Measurements from ENCODE around the gene ZEB2.

GRCh38 chr2:144429396-144430112, 90.4 kb downstream of the ZEB2 start:
- TF ChIP-seq CTCF (IDR thresholded peaks at IDR 0.05; ENCODE audit: insufficient read depth, low read length) (no peak), GABPA (IDR thresholded peaks at IDR 0.05; ENCODE audit: low read depth) (no peak)

Data from HL-60 (cell line).